Neural crest cell (in vitro differentiated cells): ENCODE data around the gene SCN3B. TPM values are rescaled to one million over a fixed set of nuclear protein-coding genes. Genes with fewer than 3 reads are reported as not detected.
"Not testable (repeated sequence)": the region's sequence is repeated elsewhere in the genome, so short reads cannot be mapped to it uniquely, and the experiment has no call there.

Experiments
- DNase-seq: peaks from one replicate; pipeline ENCODE4 v3.0.0; 2021; ENCODE audit warnings: low read depth, mixed read lengths, low spot score
- H3K27ac Mint-ChIP-seq: one replicate; pipeline ENCODE4 v1.8.0; 2021; ENCODE audit warnings: mild to moderate bottlenecking, mixed read lengths; ENCODE audit not compliant: unreplicated experiment
- H3K27me3 Mint-ChIP-seq: 2 replicates; pipeline ENCODE4 v1.8.0; 2021; ENCODE audit warnings: low read depth, mild to moderate bottlenecking, mixed read lengths
- H3K36me3 Mint-ChIP-seq: 2 replicates; pipeline ENCODE4 v1.8.0; 2021; ENCODE audit warnings: low read depth, mild to moderate bottlenecking, mixed read lengths
- H3K4me1 Mint-ChIP-seq: 2 replicates; pipeline ENCODE4 v1.8.0; 2021; ENCODE audit warnings: mixed read lengths
- H3K4me3 Mint-ChIP-seq: one replicate; pipeline ENCODE4 v1.8.0; 2021; ENCODE audit warnings: mild to moderate bottlenecking, mixed read lengths
- H3K9me3 Mint-ChIP-seq: 2 replicates; pipeline ENCODE4 v1.8.0; 2021; ENCODE audit warnings: mixed read lengths
- CTCF ChIP-seq: fragments of 200-600 bp; sonication (generic); conservative IDR thresholded peaks from 2 replicates; pipeline ENCODE4 v1.5.0; 2021; ENCODE audit warnings: antibody characterized with exemption, mild to moderate bottlenecking
- total RNA-seq: library from RNA; stranded (reverse); gene quantifications from 2 replicates; pipeline ENCODE4 v1.2.1, GENCODE V29; 2021

Gene SCN3B
- total RNA-seq, 1 donor from 2014 or later = 3.6 TPM

DNA sequence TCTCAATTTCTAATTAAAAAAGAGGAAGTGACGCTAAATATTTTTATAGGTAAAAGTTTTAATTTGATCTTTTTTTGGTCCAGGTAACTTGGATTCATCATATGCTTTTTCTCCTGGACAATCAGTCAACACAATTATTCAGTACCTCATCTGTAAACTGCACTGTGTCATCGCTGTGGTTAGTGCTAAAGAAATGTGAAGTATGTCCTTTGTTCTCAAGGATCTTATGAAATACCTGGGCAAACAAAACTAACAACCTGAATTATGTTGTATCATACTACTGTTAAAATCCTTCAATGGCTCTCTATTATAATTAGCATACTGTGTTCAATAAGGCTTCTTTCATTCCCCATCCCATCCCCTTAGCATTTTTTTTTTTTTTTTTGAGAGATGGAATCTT, 19.9 kb upstream of the SCN3B start:
- DNase-seq = no peak
- Mint-ChIP-seq H3K27ac (no peak overlapping the region), H3K9me3 (peaks cover 2% of the 10 kb centered on the region), H3K36me3 (no peaks in the 10 kb centered on the region), H3K4me3 (no peak overlapping the region), H3K4me1 (no peaks in the 10 kb centered on the region), H3K27me3 (peaks cover 6% of the 10 kb centered on the region)
- TF ChIP-seq CTCF = no peak

DNA sequence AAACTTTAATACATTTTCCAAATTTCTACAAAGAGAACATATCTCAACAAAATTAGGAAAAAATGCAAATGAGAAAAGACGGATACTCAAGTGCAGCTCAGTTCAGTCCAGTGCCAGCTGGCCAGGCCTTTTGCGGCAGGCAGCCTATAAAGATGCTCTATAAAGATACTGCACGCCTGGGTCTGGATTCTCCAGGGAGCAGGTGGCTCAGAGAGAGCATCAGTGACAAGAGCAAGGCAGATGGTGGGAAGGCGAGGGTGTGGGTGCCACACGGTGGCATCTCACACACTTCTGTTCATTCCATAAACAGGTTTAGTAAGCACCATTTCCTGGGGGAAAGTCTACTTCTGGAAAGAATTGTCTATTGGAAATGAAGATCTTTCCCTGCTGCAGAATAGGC, 18.1 kb upstream of the SCN3B start:
- Mint-ChIP-seq H3K36me3 (no peaks in the 10 kb centered on the region), H3K4me3 (no peak overlapping the region), H3K27me3 (peaks cover 4% of the 10 kb centered on the region), H3K4me1 (no peaks in the 10 kb centered on the region), H3K27ac (no peak overlapping the region), H3K9me3 (no peaks in the 10 kb centered on the region)
- no peak for DNase-seq
- TF ChIP-seq CTCF = no peak

- no peaks in the 10 kb centered on the region for H3K4me1 Mint-ChIP-seq
- TF ChIP-seq CTCF = no peak
- H3K4me3 Mint-ChIP-seq = no peak overlapping the region
- H3K9me3 Mint-ChIP-seq = no peaks in the 10 kb centered on the region
- H3K36me3 Mint-ChIP-seq = no peaks in the 10 kb centered on the region
- no peak for DNase-seq
- H3K27me3 Mint-ChIP-seq = peaks cover 7% of the 10 kb centered on the region
- H3K27ac Mint-ChIP-seq = no peak overlapping the region
These were observed 17.1 kb upstream of the SCN3B start for GRCh38 chr11:123671534-123671933.

GRCh38 chr11:123670081-123670480, 15.7 kb upstream of the SCN3B start:
- Mint-ChIP-seq H3K4me1 (no peaks in the 10 kb centered on the region), H3K27me3 (peaks cover 9% of the 10 kb centered on the region), H3K36me3 (no peaks in the 10 kb centered on the region), H3K9me3 (no peaks in the 10 kb centered on the region), H3K27ac (no peak overlapping the region), H3K4me3 (no peak overlapping the region)
- no peak for DNase-seq
- TF ChIP-seq CTCF = no peak

- Mint-ChIP-seq H3K36me3 (no peaks in the 10 kb centered on the region), H3K9me3 (no peaks in the 10 kb centered on the region), H3K4me3 (no peak overlapping the region), H3K4me1 (no peaks in the 10 kb centered on the region), H3K27ac (no peak overlapping the region), H3K27me3 (peaks cover 5% of the 10 kb centered on the region)
- DNase-seq = no peak
- TF ChIP-seq CTCF = no peak
These were observed 10.9 kb upstream of the SCN3B start for GRCh38 chr11:123665306-123665705.

- not testable (repeated sequence) for H3K9me3 Mint-ChIP-seq, H3K27ac Mint-ChIP-seq, H3K4me3 Mint-ChIP-seq, H3K4me1 Mint-ChIP-seq, H3K36me3 Mint-ChIP-seq, DNase-seq
- H3K27me3 Mint-ChIP-seq = peaks cover 39% of the 10 kb centered on the region
These were observed 5.5 kb upstream of the SCN3B start for GRCh38 chr11:123659965-123660364.
